ENCODE data around the gene ADH1B.
"Not testable (repeated sequence)": the region's sequence is repeated elsewhere in the genome, so short reads cannot be mapped to it uniquely, and the experiment has no call there.

DNA sequence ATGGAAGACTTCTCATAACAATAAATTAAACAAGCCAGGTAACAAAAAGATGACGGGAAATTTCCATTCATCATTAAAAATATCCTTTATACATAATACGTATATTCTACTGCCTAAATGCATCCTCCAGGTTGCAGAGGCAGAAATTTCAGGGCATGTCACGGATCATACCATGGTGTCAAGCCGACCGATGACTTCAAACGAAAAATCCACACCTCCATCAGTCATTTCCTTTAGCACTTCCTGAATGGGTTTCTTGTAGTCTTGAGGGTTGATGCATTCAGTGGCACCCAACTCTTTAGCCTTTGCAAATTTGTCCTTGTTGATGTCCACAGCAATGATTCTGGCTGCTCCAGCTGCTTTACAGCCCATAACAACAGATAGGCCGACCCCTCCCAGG is 21.4 kb upstream of the ADH1B start:
- not testable (repeated sequence) for TF ChIP-seq CTCF (conservative IDR thresholded peaks at IDR 0.05); ZFX (IDR thresholded peaks at IDR 0.05)

Data from C4-2B (cell line).